Measurements from ENCODE around the gene ZNF444.
A peak's percentile ranks its signal among the peaks of the same experiment; 100 is the strongest.

Gene ZNF444

GRCh38 chr19:56118666-56119581, 22.2 kb upstream of the ZNF444 start:
- H3K27me3 ChIP-seq (ENCODE audit: control insufficient read depth, insufficient read depth, low read length): no peaks in the 10 kb centered on the region
- H3K9ac ChIP-seq (ENCODE audit: low read depth, low read length): peak overlapping the region; percentile 99
- peak overlapping the region; percentile 98 for H3K4me2 ChIP-seq (ENCODE audit: low read length)
- H3K9me3 ChIP-seq (replicated peaks; ENCODE audit: low read length): no peaks in the 10 kb centered on the region
- H3K4me1 ChIP-seq (ENCODE audit: control insufficient read depth, insufficient read depth, low read length): peaks cover 25% of the 10 kb centered on the region
- peaks cover 10% of the 10 kb centered on the region for H3K36me3 ChIP-seq (ENCODE audit: insufficient read depth, low read length)
- H3K4me3 ChIP-seq (ENCODE audit: low read length): peak overlapping the region; percentile 98

- peaks cover 23% of the 10 kb centered on the region for H3K4me1 ChIP-seq (ENCODE audit: control insufficient read depth, insufficient read depth, low read length)
- peak overlapping the region; percentile 98 for H3K4me3 ChIP-seq (ENCODE audit: low read length)
- H3K36me3 ChIP-seq (ENCODE audit: insufficient read depth, low read length): peaks cover 10% of the 10 kb centered on the region
- no peaks in the 10 kb centered on the region for H3K9me3 ChIP-seq (replicated peaks; ENCODE audit: low read length)
- H3K27me3 ChIP-seq (ENCODE audit: control insufficient read depth, insufficient read depth, low read length): no peaks in the 10 kb centered on the region
- peak overlapping the region; percentile 98 for H3K4me2 ChIP-seq (ENCODE audit: low read length)
- peak overlapping the region; percentile 99 for H3K9ac ChIP-seq (ENCODE audit: low read depth, low read length)
These were observed 21.5 kb upstream of the ZNF444 start for GRCh38 chr19:56119582-56119978.

GRCh38 chr19:56120002-56120370, 21.1 kb upstream of the ZNF444 start:
- peak overlapping the region; percentile 98 for H3K4me2 ChIP-seq (ENCODE audit: low read length)
- H3K36me3 ChIP-seq (ENCODE audit: insufficient read depth, low read length): peaks cover 10% of the 10 kb centered on the region
- peaks cover 19% of the 10 kb centered on the region for H3K4me1 ChIP-seq (ENCODE audit: control insufficient read depth, insufficient read depth, low read length)
- no peaks in the 10 kb centered on the region for H3K9me3 ChIP-seq (replicated peaks; ENCODE audit: low read length)
- H3K9ac ChIP-seq (ENCODE audit: low read depth, low read length): peak overlapping the region; percentile 99
- H3K27me3 ChIP-seq (ENCODE audit: control insufficient read depth, insufficient read depth, low read length): no peaks in the 10 kb centered on the region
- H3K4me3 ChIP-seq (ENCODE audit: low read length): peak overlapping the region; percentile 98

GRCh38 chr19:56120371-56121179, 20.5 kb upstream of the ZNF444 start:
- H3K36me3 ChIP-seq (ENCODE audit: insufficient read depth, low read length): peaks cover 7% of the 10 kb centered on the region
- peaks cover 22% of the 10 kb centered on the region for H3K4me1 ChIP-seq (ENCODE audit: control insufficient read depth, insufficient read depth, low read length)
- peak overlapping the region; percentile 98 for H3K4me3 ChIP-seq (ENCODE audit: low read length)
- H3K27me3 ChIP-seq (ENCODE audit: control insufficient read depth, insufficient read depth, low read length): no peaks in the 10 kb centered on the region
- H3K9me3 ChIP-seq (replicated peaks; ENCODE audit: low read length): no peaks in the 10 kb centered on the region
- H3K4me2 ChIP-seq (ENCODE audit: low read length): peak overlapping the region; percentile 98
- peak overlapping the region; percentile 99 for H3K9ac ChIP-seq (ENCODE audit: low read depth, low read length)

- H3K36me3 ChIP-seq (ENCODE audit: insufficient read depth, low read length): peaks cover 4% of the 10 kb centered on the region
- H3K4me1 ChIP-seq (ENCODE audit: control insufficient read depth, insufficient read depth, low read length): peaks cover 25% of the 10 kb centered on the region
- no peaks in the 10 kb centered on the region for H3K9me3 ChIP-seq (replicated peaks; ENCODE audit: low read length)
- peak within 1 kb of the TSS; percentile 99 for H3K9ac ChIP-seq (ENCODE audit: low read depth, low read length)
- H3K27me3 ChIP-seq (ENCODE audit: control insufficient read depth, insufficient read depth, low read length): no peaks in the 10 kb centered on the region
- peak within 1 kb of the TSS; percentile 98 for H3K4me3 ChIP-seq (ENCODE audit: low read length)
- peak within 1 kb of the TSS; percentile 98 for H3K4me2 ChIP-seq (ENCODE audit: low read length)
These were observed 19.6 kb upstream of the ZNF444 start, which contains the start of gene ZNF787 for GRCh38 chr19:56121180-56122167. ZNF787 (minus strand) TSS chr19:56121295; CDS start chr19:56103217, 18,078 bp downstream.

- Histone ChIP-seq H3K9ac (ENCODE audit: low read depth, low read length) (no peak overlapping the region), H3K4me2 (ENCODE audit: low read length) (no peak overlapping the region), H3K27me3 (ENCODE audit: control insufficient read depth, insufficient read depth, low read length) (no peaks in the 10 kb centered on the region), H3K9me3 (replicated peaks; ENCODE audit: low read length) (no peaks in the 10 kb centered on the region), H3K36me3 (ENCODE audit: insufficient read depth, low read length) (no peaks in the 10 kb centered on the region), H3K4me1 (ENCODE audit: control insufficient read depth, insufficient read depth, low read length) (peaks cover 25% of the 10 kb centered on the region), H3K4me3 (ENCODE audit: low read length) (no peak overlapping the region)
These were observed 17.7 kb upstream of the ZNF444 start for GRCh38 chr19:56123266-56123891.

GRCh38 chr19:56124578-56124977, 16.5 kb upstream of the ZNF444 start:
- H3K4me3 ChIP-seq (ENCODE audit: low read length): no peak overlapping the region
- no peaks in the 10 kb centered on the region for H3K36me3 ChIP-seq (ENCODE audit: insufficient read depth, low read length)
- H3K4me1 ChIP-seq (ENCODE audit: control insufficient read depth, insufficient read depth, low read length): peaks cover 16% of the 10 kb centered on the region

GRCh38 chr19:56125806-56126590, 15.1 kb upstream of the ZNF444 start:
- no peaks in the 10 kb centered on the region for H3K27me3 ChIP-seq (ENCODE audit: control insufficient read depth, insufficient read depth, low read length)
- H3K36me3 ChIP-seq (ENCODE audit: insufficient read depth, low read length): no peaks in the 10 kb centered on the region
- H3K4me2 ChIP-seq (ENCODE audit: low read length): peak overlapping the region; percentile 41
- no peaks in the 10 kb centered on the region for H3K9me3 ChIP-seq (replicated peaks; ENCODE audit: low read length)
- no peak overlapping the region for H3K4me3 ChIP-seq (ENCODE audit: low read length)
- H3K9ac ChIP-seq (ENCODE audit: low read depth, low read length): peak overlapping the region; percentile 49
- H3K4me1 ChIP-seq (ENCODE audit: control insufficient read depth, insufficient read depth, low read length): peaks cover 11% of the 10 kb centered on the region

More at GRCh38 chr19:56124578-56124977, 16.5 kb upstream of the ZNF444 start:
- Histone ChIP-seq H3K9ac (ENCODE audit: low read depth, low read length) (no peak overlapping the region), H3K27me3 (ENCODE audit: control insufficient read depth, insufficient read depth, low read length) (no peaks in the 10 kb centered on the region), H3K9me3 (replicated peaks; ENCODE audit: low read length) (no peaks in the 10 kb centered on the region), H3K4me2 (ENCODE audit: low read length) (no peak overlapping the region)

GRCh38 chr19:56126983-56127780, 13.9 kb upstream of the ZNF444 start:
- Histone ChIP-seq H3K9me3 (replicated peaks; ENCODE audit: low read length) (no peaks in the 10 kb centered on the region), H3K4me3 (ENCODE audit: low read length) (no peak overlapping the region), H3K9ac (ENCODE audit: low read depth, low read length) (no peak overlapping the region), H3K4me2 (ENCODE audit: low read length) (no peak overlapping the region), H3K27me3 (ENCODE audit: control insufficient read depth, insufficient read depth, low read length) (no peaks in the 10 kb centered on the region), H3K4me1 (ENCODE audit: control insufficient read depth, insufficient read depth, low read length) (peaks cover 7% of the 10 kb centered on the region), H3K36me3 (ENCODE audit: insufficient read depth, low read length) (no peaks in the 10 kb centered on the region)
